ENCODE measurements around the gene ZNF574.

GRCh38 chr19:42110658-42111057, 34.7 kb downstream of the ZNF574 start:
- TF ChIP-seq POLR2A (IDR thresholded peaks at IDR 0.05) (no peak), CTCF (IDR thresholded peaks at IDR 0.05) (no peak)

Data from adrenal gland (tissue), 5 donors.